Neural progenitor cell (in vitro differentiated cells): ENCODE data around the gene PPM1B. TPM values are rescaled to one million over a fixed set of nuclear protein-coding genes. Genes with fewer than 3 reads are reported as not detected.
A peak's percentile ranks its signal among the peaks of the same experiment; 100 is the strongest.
"Not testable (repeated sequence)": the region's sequence is repeated elsewhere in the genome, so short reads cannot be mapped to it uniquely, and the experiment has no call there.

ENCODE experiments used
- DNase-seq: peaks from one replicate; pipeline ENCODE4 v3.0.0-alpha.2; 2016; ENCODE audit warnings: low spot score
- H2AFZ ChIP-seq: fragments of 200-600 bp; sonication (generic); replicated peaks from 2 replicates; pipeline ENCODE4 v1.6.1; 2016; ENCODE audit warnings: antibody characterized with exemption
- H3F3A ChIP-seq: fragments of 200-600 bp; sonication (generic); 2 replicates; pipeline ENCODE4 v1.6.1; 2016; ENCODE audit warnings: antibody characterized with exemption, low read depth
- H3K27ac ChIP-seq: fragments of 200-600 bp; sonication (generic); 2 replicates; pipeline ENCODE4 v1.5.1; 2016; ENCODE audit warnings: mild to moderate bottlenecking
- H3K27me3 ChIP-seq: fragments of 200-600 bp; sonication (generic); 2 replicates; pipeline ENCODE4 v1.6.1; 2016; ENCODE audit warnings: mild to moderate bottlenecking, moderate library complexity
- H3K36me3 ChIP-seq: fragments of 200-600 bp; sonication (generic); 2 replicates; pipeline ENCODE4 v1.5.1; 2016
- H3K4me1 ChIP-seq: fragments of 200-600 bp; sonication (generic); 2 replicates; pipeline ENCODE4 v1.6.1; 2016; ENCODE audit warnings: mixed run types
- H3K4me2 ChIP-seq: fragments of 200-600 bp; sonication (generic); 2 replicates; pipeline ENCODE4 v1.6.1; 2016
- H3K4me3 ChIP-seq: fragments of 200-600 bp; sonication (generic); 2 replicates; pipeline ENCODE4 v1.5.1; 2016
- H3K79me2 ChIP-seq: fragments of 200-600 bp; sonication (generic); 2 replicates; pipeline ENCODE4 v1.6.1; 2016; ENCODE audit warnings: low read depth
- H3K9ac ChIP-seq: fragments of 200-600 bp; sonication (generic); 2 replicates; pipeline ENCODE4 v1.6.1; 2016
- H3K9me3 ChIP-seq: fragments of 200-600 bp; sonication (generic); 2 replicates; pipeline ENCODE4 v1.5.1; 2016; ENCODE audit warnings: low read depth
- H4K20me1 ChIP-seq: fragments of 200-600 bp; sonication (generic); 2 replicates; pipeline ENCODE4 v1.6.1; 2016; ENCODE audit warnings: low read depth
- H3K27ac Mint-ChIP-seq: 3 replicates; pipeline ENCODE4 v1.8.0; 2021; ENCODE audit warnings: mixed read lengths
- H3K27me3 Mint-ChIP-seq: 2 replicates; pipeline ENCODE4 v1.8.0; 2022; ENCODE audit warnings: low read depth, mild to moderate bottlenecking, inconsistent platforms, moderate library complexity, mixed read lengths; ENCODE audit not compliant: insufficient read depth
- H3K36me3 Mint-ChIP-seq: 3 replicates; pipeline ENCODE4 v1.8.0; 2021; ENCODE audit warnings: mixed read lengths
- H3K4me1 Mint-ChIP-seq: 3 replicates; pipeline ENCODE4 v1.8.0; 2021; ENCODE audit warnings: mixed read lengths
- H3K4me3 Mint-ChIP-seq: 3 replicates; pipeline ENCODE4 v1.8.0; 2021; ENCODE audit warnings: mild to moderate bottlenecking, moderate library complexity, mixed read lengths
- H3K9me3 Mint-ChIP-seq: 3 replicates; pipeline ENCODE4 v1.8.0; 2020; ENCODE audit warnings: mixed read lengths
- CTCF ChIP-seq: fragments of 200-600 bp; sonication (generic); IDR thresholded peaks from 2 replicates; pipeline ENCODE4 v1.5.1; 2017; ENCODE audit warnings: antibody characterized with exemption, mild to moderate bottlenecking
- EZH2 ChIP-seq: fragments of 200-600 bp; sonication (generic); IDR thresholded peaks from 2 replicates; pipeline ENCODE4 v1.6.1; 2017; ENCODE audit warnings: antibody characterized with exemption, mild to moderate bottlenecking, moderate library complexity
- EZH2phosphoT487 ChIP-seq: fragments of 200-600 bp; sonication (generic); IDR thresholded peaks from 2 replicates; pipeline ENCODE4 v1.6.1; 2017; ENCODE audit warnings: antibody characterized with exemption
- total RNA-seq: library from RNA; depleted of rRNA; stranded (reverse); fragments of >200 nt; gene quantifications from 2 replicates; pipeline ENCODE4 v1.2.3, GENCODE V29; 2015; ENCODE audit warnings: low replicate concordance

PPM1B gene
- total RNA-seq, 1 donor from 2014 or later, result 86.6 TPM

- Histone ChIP-seq H2AFZ (no peak overlapping the region), H3K4me3 (peak overlapping the region; percentile 97), H3K9me3 (no peaks in the 10 kb centered on the region), H3K27ac (no peak overlapping the region), H3K9ac (peak overlapping the region; percentile 88), H3K36me3 (no peaks in the 10 kb centered on the region), H3K4me2 (peak overlapping the region; percentile 95), H3K27me3 (no peaks in the 10 kb centered on the region), H3F3A (peaks cover 40% of the 10 kb centered on the region), H4K20me1 (peaks cover 61% of the 10 kb centered on the region), H3K79me2 (peaks cover 66% of the 10 kb centered on the region), H3K4me1 (peaks cover 23% of the 10 kb centered on the region)
- DNase-seq, result peak; percentile 11
- Mint-ChIP-seq H3K36me3 (peaks cover 6% of the 10 kb centered on the region), H3K27me3 (peaks cover 8% of the 10 kb centered on the region), H3K9me3 (peaks cover 14% of the 10 kb centered on the region), H3K27ac (no peak overlapping the region), H3K4me3 (peak overlapping the region; percentile 95), H3K4me1 (peaks cover 32% of the 10 kb centered on the region)
- TF ChIP-seq EZH2phosphoT487 (no peak), CTCF (no peak), EZH2 (no peak)
Measured at GRCh38 chr2:44170311-44170717, 1.6 kb downstream of the PPM1B start.

- peaks cover 73% of the 10 kb centered on the region for H3K79me2 ChIP-seq
- peaks cover 43% of the 10 kb centered on the region for H3F3A ChIP-seq
- peak overlapping the region; percentile 95 for H3K4me2 ChIP-seq
- peak overlapping the region; percentile 88 for H3K9ac ChIP-seq
- H3K27me3 ChIP-seq, result no peaks in the 10 kb centered on the region
- TF ChIP-seq EZH2phosphoT487, result no peak
- TF ChIP-seq CTCF, result no peak
- no peak for TF ChIP-seq EZH2
- no peak overlapping the region for H3K27ac ChIP-seq
- peak overlapping the region; percentile 97 for H3K4me3 ChIP-seq
- Mint-ChIP-seq H3K27ac (peak overlapping the region; percentile 6), H3K27me3 (peaks cover 8% of the 10 kb centered on the region), H3K4me3 (peak overlapping the region; percentile 95), H3K36me3 (peaks cover 8% of the 10 kb centered on the region), H3K4me1 (peaks cover 34% of the 10 kb centered on the region), H3K9me3 (peaks cover 11% of the 10 kb centered on the region)
- H3K4me1 ChIP-seq, result peaks cover 26% of the 10 kb centered on the region
- DNase-seq, result peak; percentile 8
- H3K36me3 ChIP-seq, result no peaks in the 10 kb centered on the region
- peaks cover 63% of the 10 kb centered on the region for H4K20me1 ChIP-seq
- no peaks in the 10 kb centered on the region for H3K9me3 ChIP-seq
- H2AFZ ChIP-seq, result no peak overlapping the region
Measured at GRCh38 chr2:44171018-44171417, 2.3 kb downstream of the PPM1B start.

DNA sequence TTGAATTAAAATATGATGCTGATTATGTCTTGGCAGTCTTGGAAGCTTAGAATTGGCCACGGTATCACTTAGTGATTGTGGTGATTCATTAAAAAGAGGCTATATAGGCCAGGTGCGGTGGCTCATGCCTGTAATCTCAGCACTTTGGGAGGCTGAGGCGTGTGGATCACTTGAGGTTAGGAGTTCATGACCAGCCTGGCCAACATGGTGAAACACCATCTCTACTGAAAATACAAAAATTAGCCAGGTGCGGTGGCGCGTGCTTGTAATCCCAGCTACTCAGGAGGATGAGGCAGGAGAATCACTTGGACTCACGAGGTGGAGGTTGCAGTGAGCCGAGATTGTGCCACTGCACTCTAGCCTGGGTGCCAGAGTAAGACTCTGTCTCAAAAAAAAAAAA lies 2.8 kb downstream of the PPM1B start:
- H3K27ac Mint-ChIP-seq, H3K9me3 Mint-ChIP-seq, H2AFZ ChIP-seq, DNase-seq, H3K9ac ChIP-seq, H3K36me3 Mint-ChIP-seq, H3K9me3 ChIP-seq, H3K27me3 Mint-ChIP-seq, H3K36me3 ChIP-seq, H3K27me3 ChIP-seq, H3K27ac ChIP-seq: not testable (repeated sequence)
- H3F3A ChIP-seq, result peaks cover 43% of the 10 kb centered on the region
- peaks cover 63% of the 10 kb centered on the region for H4K20me1 ChIP-seq
- peak overlapping the region; percentile 95 for H3K4me2 ChIP-seq
- peaks cover 28% of the 10 kb centered on the region for H3K4me1 ChIP-seq
- Mint-ChIP-seq H3K4me3 (peak overlapping the region; percentile 95), H3K4me1 (peaks cover 34% of the 10 kb centered on the region)
- H3K79me2 ChIP-seq, result peaks cover 78% of the 10 kb centered on the region
- H3K4me3 ChIP-seq, result peak overlapping the region; percentile 97

GRCh38 chr2:44172576-44172975 lies 3.9 kb downstream of the PPM1B start:
- Histone ChIP-seq H3K79me2 (peaks cover 89% of the 10 kb centered on the region), H3K9ac (no peak overlapping the region), H3K9me3 (no peaks in the 10 kb centered on the region), H3F3A (peaks cover 33% of the 10 kb centered on the region), H3K4me2 (no peak overlapping the region), H3K4me1 (peaks cover 29% of the 10 kb centered on the region), H3K4me3 (no peak overlapping the region), H3K36me3 (no peaks in the 10 kb centered on the region), H3K27me3 (no peaks in the 10 kb centered on the region), H2AFZ (no peak overlapping the region), H3K27ac (no peak overlapping the region), H4K20me1 (peaks cover 63% of the 10 kb centered on the region)
- H3K9me3 Mint-ChIP-seq, result peaks cover 3% of the 10 kb centered on the region
- H3K27ac Mint-ChIP-seq, result no peak overlapping the region
- DNase-seq, result no peak
- peaks cover 30% of the 10 kb centered on the region for H3K4me1 Mint-ChIP-seq
- no peak overlapping the region for H3K4me3 Mint-ChIP-seq
- TF ChIP-seq EZH2, result no peak
- no peak for TF ChIP-seq EZH2phosphoT487
- no peak for TF ChIP-seq CTCF
- H3K27me3 Mint-ChIP-seq, result peaks cover 7% of the 10 kb centered on the region
- peaks cover 11% of the 10 kb centered on the region for H3K36me3 Mint-ChIP-seq
